ENCODE measurements around the gene TMIGD1.
"Not testable (repeated sequence)": the region's sequence is repeated elsewhere in the genome, so short reads cannot be mapped to it uniquely, and the experiment has no call there.

The TMIGD1 gene

DNA sequence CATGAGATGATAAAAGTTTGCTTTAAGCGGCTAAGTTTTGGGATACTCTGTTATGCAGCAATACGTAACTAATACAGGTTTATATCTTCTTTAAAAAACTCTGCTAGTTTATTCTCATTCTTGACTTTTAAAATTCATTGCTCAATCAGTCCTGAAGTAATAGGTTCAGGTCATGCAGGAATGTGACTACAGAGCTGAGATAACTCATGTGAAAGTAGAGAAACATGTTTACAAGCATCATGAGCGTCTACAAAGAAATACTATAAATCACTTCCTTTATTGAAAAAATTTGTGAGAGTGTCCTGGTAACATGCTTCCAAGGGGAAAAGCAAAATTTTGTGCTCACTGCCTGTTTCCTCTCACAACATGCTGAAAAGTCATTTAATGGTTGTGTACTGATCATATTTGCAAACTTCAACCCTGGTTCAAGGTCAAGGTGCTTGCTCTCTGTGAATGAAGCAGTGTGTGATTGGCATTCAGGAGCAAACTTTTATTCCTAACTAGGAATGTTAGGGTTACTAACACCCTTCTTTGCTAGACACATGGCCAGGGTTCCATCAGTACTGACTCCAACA, 12.5 kb upstream of the TMIGD1 start:
- no peak overlapping the region for H3K4me3 ChIP-seq (ENCODE audit: low read depth, low read length)
- TF ChIP-seq CTCF (IDR thresholded peaks at IDR 0.05; ENCODE audit: low read depth, low read length) = no peak

DNA sequence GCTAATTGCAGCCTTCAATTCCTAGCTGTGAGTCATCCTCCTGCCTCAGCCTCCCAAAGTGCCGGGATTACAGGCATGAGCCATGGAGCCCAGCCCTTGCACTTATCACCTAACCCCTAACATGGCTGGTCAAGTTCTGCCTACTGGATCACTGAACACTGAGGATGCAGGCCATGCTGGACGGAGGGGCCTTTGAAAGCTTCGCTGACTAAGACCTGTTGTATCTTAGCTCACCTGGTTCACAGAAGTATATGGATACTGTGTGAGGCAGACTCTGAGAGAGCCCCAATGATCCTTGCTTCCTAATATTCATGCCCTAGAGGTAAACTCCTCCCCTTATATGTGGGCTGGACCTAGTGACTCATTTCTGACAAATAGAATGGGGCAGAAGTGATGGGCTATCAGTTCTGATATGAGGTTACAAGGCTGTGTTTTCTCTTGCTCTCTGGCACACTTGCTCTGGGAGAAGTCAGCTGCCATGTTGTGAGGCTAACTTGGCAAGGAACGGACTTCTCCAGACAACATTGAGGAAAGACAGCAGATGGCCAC, 11.7 kb upstream of the TMIGD1 start:
- TF ChIP-seq CTCF (IDR thresholded peaks at IDR 0.05; ENCODE audit: low read depth, low read length) = no peak
- no peak overlapping the region for H3K4me3 ChIP-seq (ENCODE audit: low read depth, low read length)

GRCh38 chr17:30345089-30345433, 11.2 kb upstream of the TMIGD1 start:
- H3K4me3 ChIP-seq (ENCODE audit: low read depth, low read length) = no peak overlapping the region
- TF ChIP-seq CTCF (IDR thresholded peaks at IDR 0.05; ENCODE audit: low read depth, low read length) = no peak

- no peak for TF ChIP-seq CTCF (IDR thresholded peaks at IDR 0.05; ENCODE audit: low read depth, low read length)
- no peak overlapping the region for H3K4me3 ChIP-seq (ENCODE audit: low read depth, low read length)
These were observed 10.6 kb upstream of the TMIGD1 start for GRCh38 chr17:30344283-30345088.

DNA sequence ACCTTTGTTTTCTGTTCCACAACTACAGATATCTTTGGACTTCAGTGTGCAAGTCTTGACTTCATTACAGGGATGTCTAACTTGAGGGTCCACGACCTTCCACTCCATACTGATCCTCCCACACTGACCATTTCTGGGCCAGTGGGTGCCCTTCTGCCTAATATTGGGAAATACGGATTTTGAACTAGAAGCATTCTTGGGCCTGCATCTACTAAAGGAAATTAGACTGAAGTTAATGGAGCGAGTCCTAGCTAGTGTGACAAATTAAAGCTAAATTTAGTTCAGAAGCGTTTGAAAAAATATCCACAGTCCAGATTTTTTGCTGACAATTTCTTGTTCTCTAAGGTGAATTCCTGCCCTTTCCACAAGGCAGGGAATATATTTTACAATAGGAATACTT, 9.9 kb upstream of the TMIGD1 start:
- H3K4me3 ChIP-seq (ENCODE audit: low read depth, low read length) = no peak overlapping the region
- no peak for TF ChIP-seq CTCF (IDR thresholded peaks at IDR 0.05; ENCODE audit: low read depth, low read length)

- not testable (repeated sequence) for H3K4me3 ChIP-seq (ENCODE audit: low read depth, low read length)
These were observed 9.4 kb upstream of the TMIGD1 start for GRCh38 chr17:30343244-30343643.

- H3K4me3 ChIP-seq (ENCODE audit: low read depth, low read length) = no peak overlapping the region
These were observed 7.9 kb upstream of the TMIGD1 start for GRCh38 chr17:30341703-30342249.

More at GRCh38 chr17:30341703-30342249, 7.9 kb upstream of the TMIGD1 start:
- TF ChIP-seq CTCF (IDR thresholded peaks at IDR 0.05; ENCODE audit: low read depth, low read length) = no peak

Data from WI38 (cell line).